Uterus (tissue), 2 donors: Measurements from ENCODE around the gene MAPT.

Source experiments
- POLR2A ChIP-seq, 2 donors: fragments of 450-650 bp; IDR thresholded peaks; one replicate each; pipeline ENCODE4 v1.6.1; 2016; ENCODE audit warnings: antibody characterized with exemption in 2 of 2, mild to moderate bottlenecking in 1 of 2, moderate library complexity in 1 of 2
- TF ChIP-seq, protein P1 (sequence below), 4 experiments: fragments of 200-600 bp in 2 of 4; fragments of 450-650 bp in 2 of 4; sonication (generic) in 2 of 4; IDR thresholded peaks; one replicate each; pipeline ENCODE4 v1.5.1; 2016 to 2019; ENCODE audit warnings: antibody characterized with exemption in 4 of 4, mild to moderate bottlenecking in 2 of 4, moderate library complexity in 1 of 4

DNA sequence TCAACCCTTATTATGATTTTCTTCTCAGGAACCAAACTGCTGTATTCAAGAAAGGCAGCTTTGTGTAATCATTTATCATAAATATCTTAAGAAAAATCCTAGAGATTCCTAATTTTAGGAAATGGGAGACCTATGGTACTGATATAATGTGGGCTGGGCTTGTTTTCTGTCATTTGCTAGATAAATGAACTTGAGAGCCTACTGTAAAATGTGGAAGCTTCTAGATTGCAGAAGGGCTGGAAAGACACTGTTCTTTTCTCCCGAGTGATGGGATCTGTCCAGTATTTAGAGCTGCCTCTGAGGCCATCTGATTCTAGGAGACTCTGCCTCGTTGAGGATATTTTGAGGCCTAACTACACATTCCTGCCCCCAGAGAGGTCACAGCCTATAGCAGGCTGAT is 84.8 kb downstream of the MAPT start:
- TF ChIP-seq, protein P1, sequence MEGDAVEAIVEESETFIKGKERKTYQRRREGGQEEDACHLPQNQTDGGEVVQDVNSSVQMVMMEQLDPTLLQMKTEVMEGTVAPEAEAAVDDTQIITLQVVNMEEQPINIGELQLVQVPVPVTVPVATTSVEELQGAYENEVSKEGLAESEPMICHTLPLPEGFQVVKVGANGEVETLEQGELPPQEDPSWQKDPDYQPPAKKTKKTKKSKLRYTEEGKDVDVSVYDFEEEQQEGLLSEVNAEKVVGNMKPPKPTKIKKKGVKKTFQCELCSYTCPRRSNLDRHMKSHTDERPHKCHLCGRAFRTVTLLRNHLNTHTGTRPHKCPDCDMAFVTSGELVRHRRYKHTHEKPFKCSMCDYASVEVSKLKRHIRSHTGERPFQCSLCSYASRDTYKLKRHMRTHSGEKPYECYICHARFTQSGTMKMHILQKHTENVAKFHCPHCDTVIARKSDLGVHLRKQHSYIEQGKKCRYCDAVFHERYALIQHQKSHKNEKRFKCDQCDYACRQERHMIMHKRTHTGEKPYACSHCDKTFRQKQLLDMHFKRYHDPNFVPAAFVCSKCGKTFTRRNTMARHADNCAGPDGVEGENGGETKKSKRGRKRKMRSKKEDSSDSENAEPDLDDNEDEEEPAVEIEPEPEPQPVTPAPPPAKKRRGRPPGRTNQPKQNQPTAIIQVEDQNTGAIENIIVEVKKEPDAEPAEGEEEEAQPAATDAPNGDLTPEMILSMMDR (IDR thresholded peaks at IDR 0.05) = no peak
- no peak for TF ChIP-seq POLR2A (IDR thresholded peaks at IDR 0.05)
